ENCODE results near the gene PSMF1.
"Not testable (repeated sequence)": the region's sequence is repeated elsewhere in the genome, so short reads cannot be mapped to it uniquely, and the experiment has no call there.

PSMF1 gene

GRCh38 chr20:1122388-1123315 is 4.2 kb downstream of the PSMF1 start:
- no peak for DNase-seq (ENCODE audit: low read depth in 4 of 4, low spot score in 1 of 4)

- no peak for DNase-seq (ENCODE audit: low read depth in 4 of 4, low spot score in 1 of 4)
Observed at GRCh38 chr20:1123666-1124065, 5.3 kb downstream of the PSMF1 start.

- no peak for DNase-seq (ENCODE audit: low read depth in 4 of 4, low spot score in 1 of 4)
Observed at GRCh38 chr20:1124421-1124820, 6.0 kb downstream of the PSMF1 start.

DNA sequence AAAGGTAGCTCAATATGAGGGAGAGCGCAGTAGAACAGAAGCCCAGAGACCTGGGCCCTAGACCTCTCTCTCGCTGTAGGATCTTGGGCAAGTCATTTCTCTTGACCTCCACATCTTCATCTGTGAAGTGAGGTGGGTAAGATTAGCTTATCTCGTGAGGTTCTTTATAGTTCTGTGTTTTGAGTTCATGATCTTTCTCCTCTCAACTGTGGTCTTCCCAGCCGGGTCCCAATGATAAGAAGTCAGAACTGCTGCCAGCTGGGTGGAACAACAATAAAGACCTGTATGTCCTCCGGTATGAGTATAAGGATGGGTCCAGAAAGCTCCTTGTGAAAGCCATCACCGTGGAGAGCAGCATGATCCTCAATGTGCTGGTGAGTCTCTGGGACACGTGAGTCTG is 6.9 kb downstream of the PSMF1 start:
- no peak for DNase-seq (ENCODE audit: low read depth in 4 of 4, low spot score in 1 of 4)

DNA sequence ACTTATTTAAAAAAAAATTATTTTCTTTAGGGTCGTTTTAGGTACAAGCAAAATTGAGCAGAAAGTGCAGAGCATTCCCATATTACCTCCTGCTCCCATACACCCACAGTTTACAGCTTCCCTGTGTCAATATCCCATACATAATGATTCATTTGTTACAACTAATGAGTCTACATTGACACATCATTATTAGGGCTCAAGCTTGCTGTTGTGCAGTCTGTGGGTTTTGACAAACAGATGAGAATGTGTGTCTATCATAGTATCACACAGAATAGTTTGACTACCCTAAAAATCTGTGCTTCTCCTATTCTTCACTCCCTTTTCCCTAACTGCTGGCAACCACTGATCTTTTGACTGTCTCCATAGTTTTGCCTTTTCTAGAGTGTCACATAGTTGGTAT is 9.4 kb downstream of the PSMF1 start:
- DNase-seq (ENCODE audit: low read depth in 4 of 4, low spot score in 1 of 4): no peak

DNA sequence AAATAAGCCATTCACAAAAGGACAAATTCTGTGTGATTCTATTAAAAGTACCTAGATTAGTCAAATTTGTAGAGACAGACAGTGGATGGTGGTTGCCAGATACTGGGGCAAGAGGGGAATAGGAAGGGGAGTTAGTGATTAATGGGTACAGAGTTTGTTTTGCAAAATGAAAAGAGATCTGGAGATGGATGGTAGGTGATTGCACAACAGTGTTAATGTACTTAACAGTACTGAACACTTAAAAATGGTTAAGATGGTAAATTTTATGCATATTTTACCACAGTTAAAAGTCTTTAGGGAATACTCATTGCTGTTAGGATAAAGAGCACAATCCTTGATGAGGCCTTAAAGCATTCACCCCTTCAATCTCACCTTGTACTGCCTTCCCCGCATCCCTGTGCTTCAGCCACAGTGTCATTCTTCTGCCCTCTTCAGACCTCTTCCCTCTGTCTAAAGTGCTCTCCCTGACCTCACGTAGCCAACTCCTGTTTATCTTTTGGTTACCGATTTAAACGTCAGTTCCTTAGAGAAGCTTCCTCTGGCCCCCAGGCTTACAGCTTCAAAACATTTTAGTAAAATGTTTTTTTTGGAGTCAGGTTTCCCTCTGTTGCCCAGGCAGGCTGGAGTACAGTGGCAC is 11.8 kb downstream of the PSMF1 start:
- no peak for DNase-seq (ENCODE audit: low read depth in 4 of 4, low spot score in 1 of 4)

DNA sequence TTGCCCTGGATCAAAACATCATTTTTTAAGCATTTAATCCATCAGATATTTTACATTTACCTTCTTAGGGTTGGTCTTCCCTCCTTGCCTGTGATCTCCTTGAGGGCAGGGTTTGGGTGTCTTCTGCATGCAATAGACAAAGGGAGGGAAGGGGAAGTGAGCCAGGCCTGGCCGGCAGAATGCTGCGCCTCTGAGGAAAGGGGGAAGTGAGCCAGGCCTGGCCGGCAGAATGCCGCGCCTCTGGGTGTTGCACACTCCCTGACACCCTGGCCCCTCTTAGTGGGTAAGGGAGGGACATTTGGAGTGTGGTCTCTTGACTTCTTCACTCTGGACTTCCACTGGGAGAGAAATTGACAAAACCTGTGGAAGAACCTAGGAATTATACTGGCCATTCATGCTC is 12.4 kb downstream of the PSMF1 start:
- no peak for DNase-seq (ENCODE audit: low read depth in 4 of 4, low spot score in 1 of 4)

GRCh38 chr20:1131354-1131753 is 13.0 kb downstream of the PSMF1 start:
- DNase-seq (ENCODE audit: low read depth in 4 of 4, low spot score in 1 of 4): no peak

GRCh38 chr20:1134355-1134754 is 16.0 kb downstream of the PSMF1 start:
- DNase-seq (ENCODE audit: low read depth in 4 of 4, low spot score in 1 of 4): no peak

- DNase-seq (ENCODE audit: low read depth in 4 of 4, low spot score in 1 of 4): no peak
Observed at GRCh38 chr20:1134836-1135235, 16.4 kb downstream of the PSMF1 start.

DNA sequence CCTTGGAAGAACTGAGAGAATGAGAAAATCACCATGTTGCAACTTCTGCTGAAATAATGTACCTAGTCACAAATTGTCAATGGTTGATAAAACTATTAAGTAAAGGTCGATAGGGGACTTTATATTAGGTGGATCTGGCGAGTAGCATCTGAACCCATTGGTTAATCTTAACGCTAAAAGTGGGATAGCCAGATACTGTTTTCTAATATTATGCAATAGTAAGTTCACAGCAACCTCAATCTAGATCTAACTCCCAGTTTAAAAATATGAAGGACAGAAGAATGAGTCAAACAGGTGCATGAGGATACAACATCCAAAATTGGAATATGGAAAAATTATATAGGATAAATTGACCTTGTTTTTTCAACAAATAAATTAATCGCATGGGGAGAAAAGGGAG is 18.8 kb downstream of the PSMF1 start:
- DNase-seq (ENCODE audit: low read depth in 4 of 4, low spot score in 1 of 4): no peak

DNA sequence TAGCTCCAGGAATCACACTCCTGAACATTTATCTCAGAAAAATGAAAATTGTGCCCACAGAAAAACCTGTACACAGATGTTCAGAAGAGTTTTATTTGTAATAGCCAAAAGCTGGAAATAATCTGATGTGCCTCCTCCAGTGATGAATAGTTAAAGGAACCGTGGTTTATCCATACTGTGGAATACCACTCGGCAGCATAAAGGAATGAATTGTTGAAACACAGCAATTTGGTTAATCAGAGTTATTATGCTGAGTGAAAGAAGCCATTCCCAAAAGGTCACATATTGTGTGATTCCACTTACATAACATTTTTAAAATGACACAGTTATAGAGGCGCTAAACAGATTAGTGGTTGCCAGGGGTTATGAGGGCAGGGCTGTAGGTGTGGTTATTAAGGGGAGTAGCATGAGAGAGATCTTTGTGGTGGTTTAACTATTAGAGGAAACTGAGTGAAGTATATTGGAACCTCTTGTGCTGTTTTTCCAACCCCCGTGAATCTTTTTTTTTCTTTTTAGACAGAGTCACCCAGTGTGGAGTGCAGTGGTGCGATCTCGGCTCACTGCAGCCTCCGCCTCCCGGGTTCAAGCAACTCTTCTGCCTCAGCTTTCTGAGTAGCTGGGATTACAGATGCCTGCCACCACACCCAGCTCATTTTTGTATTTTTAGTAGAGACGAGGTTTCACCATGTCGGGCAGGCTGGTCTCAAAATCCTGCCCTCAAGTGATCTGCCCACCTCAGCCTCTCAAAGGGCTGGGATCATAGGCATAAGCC is 26.2 kb downstream of the PSMF1 start:
- DNase-seq (ENCODE audit: low read depth in 4 of 4, low spot score in 1 of 4): no peak

- DNase-seq (ENCODE audit: low read depth in 4 of 4, low spot score in 1 of 4): no peak
Observed at GRCh38 chr20:1146957-1147356, 28.6 kb downstream of the PSMF1 start.

- not testable (repeated sequence) for DNase-seq (ENCODE audit: low read depth in 4 of 4, low spot score in 1 of 4)
Observed at GRCh38 chr20:1149812-1150211, 31.4 kb downstream of the PSMF1 start.

GRCh38 chr20:1150218-1150617 is 31.8 kb downstream of the PSMF1 start:
- no peak for DNase-seq (ENCODE audit: low read depth in 4 of 4, low spot score in 1 of 4)

GRCh38 chr20:1150968-1151367 is 32.6 kb downstream of the PSMF1 start:
- no peak for DNase-seq (ENCODE audit: low read depth in 4 of 4, low spot score in 1 of 4)

- DNase-seq (ENCODE audit: low read depth in 4 of 4, low spot score in 1 of 4): no peak
Observed at GRCh38 chr20:1154226-1154625, 35.8 kb downstream of the PSMF1 start.

GRCh38 chr20:1154691-1155090 is 36.3 kb downstream of the PSMF1 start:
- no peak for DNase-seq (ENCODE audit: low read depth in 4 of 4, low spot score in 1 of 4)

- DNase-seq (ENCODE audit: low read depth in 4 of 4, low spot score in 1 of 4): no peak
Observed at GRCh38 chr20:1155342-1155741, 36.9 kb downstream of the PSMF1 start.

DNA sequence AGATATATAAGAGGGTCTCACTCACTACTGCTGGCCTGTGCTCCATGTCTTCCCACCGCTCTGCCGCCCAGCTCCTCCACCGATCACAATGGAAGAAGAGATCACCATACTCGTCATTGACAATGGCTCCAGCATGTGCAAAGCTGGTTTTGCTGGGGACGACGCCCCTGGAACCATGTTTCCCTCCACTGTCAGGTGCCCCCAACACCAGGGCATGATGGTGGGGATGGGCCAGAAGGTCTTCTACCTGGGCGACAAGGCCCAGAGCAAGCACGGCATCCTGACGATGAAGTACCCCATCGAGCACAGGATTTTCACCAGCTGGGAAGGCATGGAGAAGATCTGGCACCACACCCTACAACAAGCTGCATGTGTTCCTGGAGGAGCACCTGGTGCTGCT is 42.1 kb downstream of the PSMF1 start:
- DNase-seq (ENCODE audit: low read depth in 4 of 4, low spot score in 1 of 4): no peak

DNA sequence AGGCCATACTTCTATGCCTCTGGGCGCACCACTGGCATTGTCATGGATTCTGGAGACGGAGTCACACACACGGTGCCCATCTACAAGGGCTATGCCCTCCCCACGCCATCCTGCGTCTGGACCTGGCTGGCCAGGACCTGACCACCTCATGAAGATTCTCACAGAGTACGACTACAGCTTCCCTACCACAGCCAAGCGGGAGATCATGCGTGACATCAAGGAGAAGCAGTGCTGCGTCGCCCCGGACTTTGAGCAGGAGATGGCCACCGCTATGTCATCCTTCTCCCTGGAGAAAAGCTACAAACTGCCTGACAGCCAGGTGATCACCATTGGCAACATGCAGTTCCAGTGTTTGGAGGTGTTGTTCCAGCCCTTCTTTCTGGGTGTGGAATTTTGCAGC is 42.6 kb downstream of the PSMF1 start:
- no peak for DNase-seq (ENCODE audit: low read depth in 4 of 4, low spot score in 1 of 4)

GRCh38 chr20:1163105-1163504 is 44.7 kb downstream of the PSMF1 start:
- no peak for DNase-seq (ENCODE audit: low read depth in 4 of 4, low spot score in 1 of 4)

Data from stimulated activated CD4-positive, alpha-beta T cell treated with anti-CD3 and anti-CD28 coated beads, Interleukin-1b, Interleukin-23, amount 100 ng/mL, for 24 hours (primary cell).